ENCODE data around the gene ABCC1.

The ABCC1 gene

DNA sequence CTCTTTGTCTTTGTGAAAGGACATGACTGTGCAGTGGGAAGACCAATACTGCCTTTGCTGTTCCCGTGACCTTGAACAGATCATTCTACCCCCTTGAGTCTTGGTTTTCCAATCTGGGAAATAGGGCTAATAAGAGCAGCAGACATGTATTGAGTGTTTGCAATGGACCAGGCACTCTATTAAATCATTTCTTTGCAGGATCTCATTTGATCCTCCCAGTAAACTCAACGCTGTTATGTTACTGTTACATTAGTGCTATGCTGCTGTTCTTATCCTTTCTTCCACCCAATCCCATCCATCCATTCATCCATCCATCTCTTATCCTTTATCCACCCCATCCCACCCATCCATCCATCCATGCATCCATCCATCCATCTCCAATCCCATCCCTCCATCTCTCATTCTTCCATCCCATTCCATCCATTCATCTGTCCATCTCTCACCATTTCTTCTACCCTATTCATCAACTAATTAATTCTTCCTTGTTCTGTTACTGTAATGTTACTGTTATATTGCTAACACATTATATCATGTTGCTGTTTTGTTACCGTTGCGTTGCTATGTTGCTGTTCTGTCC is 208.8 kb downstream of the ABCC1 start:
- Histone ChIP-seq H3K4me3 (ENCODE audit: low read depth, low read length) (no peak overlapping the region), H3K27ac (ENCODE audit: extremely low read depth, low read depth, low read length) (no peak overlapping the region), H3K9me3 (ENCODE audit: control insufficient read depth, insufficient read depth, low read depth, low read length) (no peaks in the 10 kb centered on the region), H3K4me1 (ENCODE audit: control insufficient read depth, insufficient read depth, low read length) (no peaks in the 10 kb centered on the region), H3K36me3 (ENCODE audit: control insufficient read depth in 2 of 2, insufficient read depth in 1 of 2, low read length in 2 of 2) (no peaks in the 10 kb centered on the region)
- POLR2A ChIA-PET: interaction anchor here (1.1 kb wide), 1 partner anchor 18 kb away, joined by 8 read pairs; no protein-coding TSS in a partner anchor
- CTCF ChIA-PET: interaction anchor here (1.0 kb wide), 1 partner anchor 29 kb away, joined by 3 read pairs; no protein-coding TSS in a partner anchor
- no peak for TF ChIP-seq ZNF785 (tag by site-specific recombination; IDR thresholded peaks at IDR 0.05)
- TF ChIP-seq ZNF366 (tag by site-specific recombination; conservative IDR thresholded peaks at IDR 0.05): peak; percentile 76
- TF ChIP-seq ZNF585B (tag by site-specific recombination; IDR thresholded peaks at IDR 0.05): no peak

DNA sequence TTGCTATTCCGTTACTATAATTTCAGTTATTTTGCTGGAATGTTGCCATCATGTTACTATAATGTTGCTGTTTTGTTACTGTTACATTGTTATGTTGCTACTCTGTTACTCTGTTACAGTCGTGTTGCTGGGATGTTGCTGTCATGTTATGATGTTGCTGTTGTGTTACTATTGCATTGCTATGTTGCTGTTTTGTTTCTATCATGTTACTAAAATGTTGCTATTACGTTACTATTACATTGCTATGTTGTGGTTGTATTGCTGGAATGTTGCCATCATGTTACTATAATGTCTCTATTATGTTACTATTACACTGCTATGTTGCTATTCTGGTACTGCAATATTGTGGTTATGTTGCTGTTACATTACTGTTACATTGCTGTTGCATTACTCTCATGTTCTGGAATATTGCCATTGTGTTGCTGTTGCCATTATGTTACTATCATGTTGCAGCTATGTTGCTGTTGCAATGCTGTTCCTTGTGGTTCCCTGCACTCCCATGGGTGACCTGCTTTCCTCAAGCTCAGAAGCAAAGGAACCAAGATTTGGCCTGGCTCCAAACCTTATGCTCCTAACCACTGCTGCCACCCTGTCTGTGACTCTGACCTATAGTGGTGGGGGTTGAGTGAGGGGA is 209.4 kb downstream of the ABCC1 start:
- CTCF ChIA-PET: no interaction called here
- no peak overlapping the region for H3K27ac ChIP-seq (ENCODE audit: extremely low read depth, low read depth, low read length)
- no peaks in the 10 kb centered on the region for H3K4me1 ChIP-seq (ENCODE audit: control insufficient read depth, insufficient read depth, low read length)
- H3K9me3 ChIP-seq (ENCODE audit: control insufficient read depth, insufficient read depth, low read depth, low read length): no peaks in the 10 kb centered on the region
- peak; percentile 97 for TF ChIP-seq ZNF600 (tag by site-specific recombination; IDR thresholded peaks at IDR 0.05)
- no peak for TF ChIP-seq TRIM28 (IDR thresholded peaks at IDR 0.05; ENCODE audit: borderline replicate concordance, low read length)
- 0 out of 2 replicates have a peak, but pooled peaks have one; percentile 12 for TF ChIP-seq SCRT2 (tag by site-specific recombination; IDR thresholded peaks at IDR 0.05)
- TF ChIP-seq ZNF549 (tag by site-specific recombination; IDR thresholded peaks at IDR 0.05): 0 out of 2 replicates have a peak, but pooled peaks have one; percentile 29
- no peak for TF ChIP-seq ZNF23 (tag by site-specific recombination; IDR thresholded peaks at IDR 0.05; ENCODE audit: borderline replicate concordance)
- TF ChIP-seq, protein P1, sequence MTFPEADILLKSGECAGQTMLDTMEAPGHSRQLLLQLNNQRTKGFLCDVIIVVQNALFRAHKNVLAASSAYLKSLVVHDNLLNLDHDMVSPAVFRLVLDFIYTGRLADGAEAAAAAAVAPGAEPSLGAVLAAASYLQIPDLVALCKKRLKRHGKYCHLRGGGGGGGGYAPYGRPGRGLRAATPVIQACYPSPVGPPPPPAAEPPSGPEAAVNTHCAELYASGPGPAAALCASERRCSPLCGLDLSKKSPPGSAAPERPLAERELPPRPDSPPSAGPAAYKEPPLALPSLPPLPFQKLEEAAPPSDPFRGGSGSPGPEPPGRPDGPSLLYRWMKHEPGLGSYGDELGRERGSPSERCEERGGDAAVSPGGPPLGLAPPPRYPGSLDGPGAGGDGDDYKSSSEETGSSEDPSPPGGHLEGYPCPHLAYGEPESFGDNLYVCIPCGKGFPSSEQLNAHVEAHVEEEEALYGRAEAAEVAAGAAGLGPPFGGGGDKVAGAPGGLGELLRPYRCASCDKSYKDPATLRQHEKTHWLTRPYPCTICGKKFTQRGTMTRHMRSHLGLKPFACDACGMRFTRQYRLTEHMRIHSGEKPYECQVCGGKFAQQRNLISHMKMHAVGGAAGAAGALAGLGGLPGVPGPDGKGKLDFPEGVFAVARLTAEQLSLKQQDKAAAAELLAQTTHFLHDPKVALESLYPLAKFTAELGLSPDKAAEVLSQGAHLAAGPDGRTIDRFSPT (tag by site-specific recombination; IDR thresholded peaks at IDR 0.05): no peak
- TF ChIP-seq ZNF560 (tag by site-specific recombination; IDR thresholded peaks at IDR 0.05; ENCODE audit: borderline replicate concordance): no peak
- peak; percentile 73; the same call in 1 of the 2 replicates for TF ChIP-seq ZNF626 (tag by site-specific recombination; IDR thresholded peaks at IDR 0.05)
- peak; percentile 21; the same call in 1 of the 2 replicates for TF ChIP-seq ZNF2 (tag by site-specific recombination; IDR thresholded peaks at IDR 0.05)
- 0 out of 2 replicates have a peak, but pooled peaks have one; percentile 59 for TF ChIP-seq ZNF169 (tag by site-specific recombination; IDR thresholded peaks at IDR 0.05)
- POLR2A ChIA-PET: no interaction called here
- H3K4me3 ChIP-seq (ENCODE audit: low read depth, low read length): no peak overlapping the region
- H3K36me3 ChIP-seq (ENCODE audit: control insufficient read depth in 2 of 2, insufficient read depth in 1 of 2, low read length in 2 of 2): no peaks in the 10 kb centered on the region

GRCh38 chr16:16159662-16160061 is 210.2 kb downstream of the ABCC1 start:
- ChIA-PET POLR2A (no interaction called here), CTCF (interaction anchor here (1.1 kb wide), 1 partner anchor 382 kb away, joined by 3 read pairs; no protein-coding TSS in a partner anchor)
- H3K27ac ChIP-seq (ENCODE audit: extremely low read depth, low read depth, low read length): no peak overlapping the region
- H3K9me3 ChIP-seq (ENCODE audit: control insufficient read depth, insufficient read depth, low read depth, low read length): no peaks in the 10 kb centered on the region
- H3K4me3 ChIP-seq (ENCODE audit: low read depth, low read length): no peak overlapping the region
- no peak for TF ChIP-seq KLF9 (tag by site-specific recombination; IDR thresholded peaks at IDR 0.05; ENCODE audit: low read depth)
- TF ChIP-seq PRDM6 (tag by site-specific recombination; IDR thresholded peaks at IDR 0.05): no peak
- 0 out of 2 replicates have a peak, but pooled peaks have one; percentile 33 for TF ChIP-seq ZNF768 (tag by site-specific recombination; IDR thresholded peaks at IDR 0.05)
- no peak for TF ChIP-seq MZF1 (tag by site-specific recombination; IDR thresholded peaks at IDR 0.05; ENCODE audit: borderline replicate concordance)
- H3K36me3 ChIP-seq (ENCODE audit: control insufficient read depth in 2 of 2, insufficient read depth in 1 of 2, low read length in 2 of 2): no peaks in the 10 kb centered on the region
- no peaks in the 10 kb centered on the region for H3K4me1 ChIP-seq (ENCODE audit: control insufficient read depth, insufficient read depth, low read length)
